CD4-positive, alpha-beta memory T cell (primary cell): ENCODE measurements around the gene FAIM2. TPM values are rescaled to one million over a fixed set of nuclear protein-coding genes. Genes with fewer than 3 reads are reported as not detected.

Experiments
- polyA plus RNA-seq, 2 donors: library from polyadenylated mRNA; unstranded; fragments of 300-500 nt; fragmentation: Illumina TruSeq; gene quantifications; one replicate each; pipeline ENCODE4 v1.2.3, GENCODE V29; 2021
- total RNA-seq, 2 experiments: library from RNA; stranded (reverse); gene quantifications; one replicate each; pipeline ENCODE4 v1.2.3, GENCODE V29; 2021

FAIM2 gene
- total and polyA plus RNA-seq, 4 experiments from 2014 or later = 0.08 to 0.59 (median 0.17) TPM; not detected in 1

Other genes starting within 250 kb of the FAIM2 start
- gene FMNL3, start 196.5 kb downstream of the FAIM2 start, total RNA-seq = 10 to 100 TPM; 27.9 to 28.1 TPM
- gene FMNL3, start 196.5 kb downstream of the FAIM2 start, polyA plus RNA-seq = 1 to 10 TPM; 3.9 to 6.1 TPM
- gene TMBIM6, start 162.3 kb downstream of the FAIM2 start, total RNA-seq = 100 to 1,000 TPM; 421 to 431 TPM
- 1,000 to 10,000 TPM in 1 of 2 donors, 100 to 1,000 TPM in 1; 878 to 2,112 TPM for gene TMBIM6, start 162.3 kb downstream of the FAIM2 start, polyA plus RNA-seq
- gene NCKAP5L, start 75.5 kb downstream of the FAIM2 start, total RNA-seq = 10 to 100 TPM; 10.4 to 11.2 TPM
- 1 to 10 TPM in 1 of 2 donors, under 1 TPM in 1; 0.20 to 3.5 TPM for gene NCKAP5L, start 75.5 kb downstream of the FAIM2 start, polyA plus RNA-seq
- gene BCDIN3D, start 60.8 kb downstream of the FAIM2 start, total RNA-seq = 10 to 100 TPM; 16.0 to 17.5 TPM
- gene BCDIN3D, start 60.8 kb downstream of the FAIM2 start, polyA plus RNA-seq = 1 to 10 TPM; 5.3 to 7.7 TPM
- gene AQP2, start 46.8 kb upstream of the FAIM2 start, total RNA-seq = not detected
- not detected for gene AQP2, start 46.8 kb upstream of the FAIM2 start, polyA plus RNA-seq
- not detected for gene AQP5, start 58.0 kb upstream of the FAIM2 start, total RNA-seq
- gene AQP5, start 58.0 kb upstream of the FAIM2 start, polyA plus RNA-seq = not detected
- gene AQP6, start 69.0 kb upstream of the FAIM2 start, total RNA-seq = not detected
- not detected for gene AQP6, start 69.0 kb upstream of the FAIM2 start, polyA plus RNA-seq
- 10 to 100 TPM in 1 of 2 experiments, 1 to 10 TPM in 1; 8.5 to 10.4 TPM for gene RACGAP1, start 121.6 kb upstream of the FAIM2 start, total RNA-seq
- gene RACGAP1, start 121.6 kb upstream of the FAIM2 start, polyA plus RNA-seq = 10 to 100 TPM; 11.8 to 14.7 TPM
- under 1 TPM; 0.08 to 0.26 TPM for gene ASIC1, start 153.7 kb upstream of the FAIM2 start, total RNA-seq
- not detected for gene ASIC1, start 153.7 kb upstream of the FAIM2 start, polyA plus RNA-seq
- 10 to 100 TPM; 56.9 to 64.5 TPM for gene SMARCD1, start 181.4 kb upstream of the FAIM2 start, total RNA-seq
- 10 to 100 TPM; 13.0 to 17.1 TPM for gene SMARCD1, start 181.4 kb upstream of the FAIM2 start, polyA plus RNA-seq
- gene GPD1, start 200.1 kb upstream of the FAIM2 start, total RNA-seq = 1 to 10 TPM; 1.1 to 2.0 TPM
- not detected for gene GPD1, start 200.1 kb upstream of the FAIM2 start, polyA plus RNA-seq
- 10 to 100 TPM; 53.3 to 61.6 TPM for gene COX14, start 208.3 kb upstream of the FAIM2 start, total RNA-seq
- 100 to 1,000 TPM; 253 to 354 TPM for gene COX14, start 208.3 kb upstream of the FAIM2 start, polyA plus RNA-seq